AG08395 (cell line): ENCODE data around the gene LPIN2.
"Not testable (repeated sequence)": the region's sequence is repeated elsewhere in the genome, so short reads cannot be mapped to it uniquely, and the experiment has no call there.

Source experiments
- DNase-seq: peaks from one replicate; pipeline ENCODE4 v3.0.0; 2012; ENCODE audit warnings: mixed read lengths, low spot score

Gene LPIN2, protein sequence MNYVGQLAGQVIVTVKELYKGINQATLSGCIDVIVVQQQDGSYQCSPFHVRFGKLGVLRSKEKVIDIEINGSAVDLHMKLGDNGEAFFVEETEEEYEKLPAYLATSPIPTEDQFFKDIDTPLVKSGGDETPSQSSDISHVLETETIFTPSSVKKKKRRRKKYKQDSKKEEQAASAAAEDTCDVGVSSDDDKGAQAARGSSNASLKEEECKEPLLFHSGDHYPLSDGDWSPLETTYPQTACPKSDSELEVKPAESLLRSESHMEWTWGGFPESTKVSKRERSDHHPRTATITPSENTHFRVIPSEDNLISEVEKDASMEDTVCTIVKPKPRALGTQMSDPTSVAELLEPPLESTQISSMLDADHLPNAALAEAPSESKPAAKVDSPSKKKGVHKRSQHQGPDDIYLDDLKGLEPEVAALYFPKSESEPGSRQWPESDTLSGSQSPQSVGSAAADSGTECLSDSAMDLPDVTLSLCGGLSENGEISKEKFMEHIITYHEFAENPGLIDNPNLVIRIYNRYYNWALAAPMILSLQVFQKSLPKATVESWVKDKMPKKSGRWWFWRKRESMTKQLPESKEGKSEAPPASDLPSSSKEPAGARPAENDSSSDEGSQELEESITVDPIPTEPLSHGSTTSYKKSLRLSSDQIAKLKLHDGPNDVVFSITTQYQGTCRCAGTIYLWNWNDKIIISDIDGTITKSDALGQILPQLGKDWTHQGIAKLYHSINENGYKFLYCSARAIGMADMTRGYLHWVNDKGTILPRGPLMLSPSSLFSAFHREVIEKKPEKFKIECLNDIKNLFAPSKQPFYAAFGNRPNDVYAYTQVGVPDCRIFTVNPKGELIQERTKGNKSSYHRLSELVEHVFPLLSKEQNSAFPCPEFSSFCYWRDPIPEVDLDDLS

DNA sequence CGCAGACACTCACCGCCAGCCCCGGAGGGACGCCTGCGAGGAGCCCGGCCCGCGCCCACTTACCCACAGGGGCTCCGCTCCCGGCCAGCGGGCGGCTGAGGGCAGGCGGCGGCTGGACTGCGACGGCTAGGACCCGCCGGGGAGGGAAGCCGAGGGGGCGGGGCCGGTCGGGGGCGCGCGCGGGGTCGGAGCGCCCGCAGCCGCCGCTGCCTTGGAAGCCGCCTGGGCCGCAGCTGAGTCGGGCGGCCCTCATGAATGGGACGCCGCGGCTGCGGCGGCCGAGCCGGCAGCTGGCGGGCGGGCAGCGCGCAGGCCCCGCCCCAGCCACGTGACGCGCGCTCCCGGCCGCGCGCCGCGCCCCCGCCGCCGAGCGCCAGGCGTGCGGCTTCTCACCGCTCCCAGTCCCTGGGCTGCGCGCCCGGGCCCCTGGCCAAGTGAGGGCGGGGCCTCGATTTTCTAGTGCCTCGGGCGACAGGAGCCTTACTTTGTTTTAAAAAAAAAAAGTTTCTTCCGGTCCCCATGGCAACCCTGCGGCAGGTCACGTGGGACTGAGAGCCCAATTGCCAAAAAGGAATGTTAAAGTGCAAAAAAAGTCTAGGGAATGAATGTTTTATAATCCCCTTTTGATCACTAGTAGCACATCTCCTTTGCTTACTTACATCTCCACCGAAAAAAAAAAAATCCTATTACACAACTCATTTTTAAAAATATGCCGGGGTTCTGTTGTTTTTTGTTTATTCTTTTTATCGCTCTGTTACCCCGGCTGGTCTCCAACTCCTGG lies at the start of gene LPIN2:
Gene LPIN2 (minus strand): TSS at position 121 of the 781 bp plus-strand sequence. CDS start 52,304 bp downstream, outside the sequence.
- DNase-seq, result peak; percentile 96

- DNase-seq, result no peak
Observed at GRCh38 chr18:3061581-3062312, 48.8 kb upstream of the LPIN2 start.

DNA sequence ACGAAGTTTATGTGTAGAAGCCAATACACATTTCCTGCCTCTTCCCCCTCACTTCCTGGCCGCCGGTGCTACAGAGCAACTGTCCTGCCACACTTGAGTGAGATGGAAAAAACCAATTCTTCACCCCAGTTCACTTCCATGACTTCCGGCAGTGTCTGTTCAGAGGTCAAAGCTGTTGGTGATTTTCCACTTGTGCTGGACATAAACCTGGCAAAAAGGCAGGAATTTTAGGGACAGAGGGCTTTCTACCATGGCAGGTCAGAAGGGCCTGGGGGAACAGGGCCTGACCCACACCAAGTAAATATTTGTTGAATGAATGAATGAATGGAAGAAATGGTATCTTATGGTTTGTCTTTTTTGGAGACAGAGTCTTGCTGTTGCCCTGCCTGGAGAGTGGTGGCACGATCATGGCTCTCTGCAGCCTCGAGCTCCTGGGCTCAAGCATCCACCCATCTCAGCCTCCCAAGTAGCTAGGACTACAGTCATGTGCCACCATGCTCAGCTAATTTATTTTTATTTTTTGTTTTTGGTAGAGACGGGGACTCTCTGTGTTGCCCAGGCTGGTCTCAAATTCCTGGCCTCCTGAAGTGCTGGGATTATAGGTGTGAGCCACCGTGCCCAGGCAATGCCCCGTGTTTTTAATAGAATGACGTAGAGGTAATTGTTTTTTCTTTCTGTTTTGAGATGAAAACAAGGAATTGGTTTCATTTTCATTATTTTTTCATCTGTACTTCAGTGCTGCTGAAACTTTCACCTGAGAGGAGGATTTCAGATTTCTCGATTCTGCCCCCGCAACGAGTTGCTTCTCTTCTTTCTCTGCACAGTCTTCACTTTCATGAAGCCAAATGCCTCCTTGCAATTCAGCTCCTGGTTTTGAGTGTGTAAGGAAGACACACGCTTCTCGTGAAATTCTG lies 48.0 kb upstream of the LPIN2 start:
- DNase-seq, result no peak

DNA sequence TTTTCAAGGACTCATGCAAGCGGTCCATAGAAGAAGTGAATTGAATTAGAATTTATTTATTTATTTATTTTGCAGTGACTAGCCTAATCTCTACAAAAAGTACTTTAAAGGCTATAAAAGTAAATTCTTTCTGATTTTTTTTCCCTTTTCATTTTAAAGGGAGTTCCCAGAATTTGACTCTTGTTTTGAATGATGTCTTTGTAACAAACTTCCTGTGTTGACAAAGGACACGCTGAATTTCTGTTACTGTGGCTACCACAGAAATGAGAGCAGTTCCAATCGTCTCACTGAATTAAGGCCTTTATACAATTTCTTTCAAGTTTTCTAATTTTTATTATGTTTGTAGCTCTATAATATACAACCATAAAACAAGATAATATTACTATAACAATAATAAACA lies 46.3 kb upstream of the LPIN2 start:
- no peak for DNase-seq

DNA sequence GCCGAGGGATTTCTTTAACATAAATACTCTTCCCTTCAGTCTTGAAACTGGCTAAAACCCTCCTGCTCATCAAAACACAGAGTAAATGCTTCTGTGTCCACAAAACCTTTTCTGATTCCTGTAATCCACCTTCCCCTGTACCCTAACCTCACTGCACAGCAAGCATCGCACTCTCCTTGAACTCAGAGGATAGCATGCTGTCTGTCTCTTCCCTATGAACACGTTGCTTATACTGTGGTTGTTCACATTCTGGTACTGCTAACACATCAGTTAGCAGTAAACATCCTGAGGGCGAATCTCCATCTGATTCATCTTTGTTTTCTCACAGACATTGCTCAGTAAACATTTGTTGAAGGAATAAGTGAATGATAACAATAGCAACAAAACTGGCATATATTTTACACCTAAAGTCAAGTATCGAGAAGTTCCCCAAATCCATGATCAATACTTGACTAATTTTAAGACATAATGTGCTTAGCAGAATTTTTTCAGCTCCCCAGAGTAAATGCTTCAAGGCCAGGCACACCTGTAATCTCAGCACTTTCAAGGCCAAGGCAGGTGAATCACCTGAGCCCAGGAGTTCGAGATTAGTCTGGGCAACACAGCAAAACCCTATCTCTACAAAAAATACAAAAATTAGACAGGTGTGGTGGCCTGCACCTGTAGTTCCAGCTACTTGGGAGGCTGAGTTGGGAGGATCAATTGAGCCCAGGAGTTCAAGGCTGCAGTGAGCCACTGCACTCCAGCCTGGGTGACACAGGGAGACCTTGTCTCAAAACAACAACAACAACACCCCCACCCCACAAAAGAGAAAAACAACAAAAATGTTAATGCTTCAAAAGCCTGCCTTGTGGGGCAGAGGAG lies 45.6 kb upstream of the LPIN2 start:
- DNase-seq, result no peak

- DNase-seq, result no peak
Observed at GRCh38 chr18:3057526-3057925, 44.6 kb upstream of the LPIN2 start.

DNA sequence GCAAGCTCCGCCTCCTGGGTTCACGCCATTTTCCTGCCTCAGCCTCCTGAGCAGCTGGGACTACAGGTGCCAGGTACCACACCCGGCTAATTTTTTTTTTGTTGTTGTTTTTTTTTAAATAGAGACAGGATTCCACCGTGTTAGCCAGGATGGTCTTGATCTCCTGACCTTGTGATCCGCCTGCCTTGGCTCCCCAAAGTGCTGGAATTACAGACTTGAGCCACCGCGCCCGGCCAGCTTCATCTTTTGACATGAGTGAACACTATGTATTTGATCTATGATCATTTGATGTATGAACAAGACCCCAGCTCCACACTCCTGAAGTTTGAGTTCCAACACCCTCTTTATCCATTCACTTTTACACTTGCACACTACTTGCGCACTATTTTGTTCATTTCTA lies 43.4 kb upstream of the LPIN2 start:
- DNase-seq, result no peak

DNA sequence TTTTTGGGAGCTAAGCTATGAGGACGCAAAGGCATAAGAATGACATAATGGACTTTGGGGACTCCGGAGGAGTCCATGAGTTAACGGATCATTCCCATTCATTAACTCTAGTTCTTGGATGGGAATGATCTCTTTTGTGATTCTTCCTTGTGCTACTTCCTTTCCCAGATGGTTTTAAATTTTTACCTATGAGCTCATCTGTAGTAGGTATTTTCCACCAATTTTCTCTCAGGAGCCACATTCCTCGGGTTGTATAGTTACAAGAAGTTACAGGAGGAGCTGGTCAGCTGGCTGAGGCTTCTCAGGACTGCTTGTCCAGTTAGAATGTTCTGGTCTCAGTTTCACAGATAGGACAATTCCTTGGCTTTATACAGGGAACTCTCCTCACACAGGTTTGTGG lies 42.9 kb upstream of the LPIN2 start:
- DNase-seq, result no peak

DNA sequence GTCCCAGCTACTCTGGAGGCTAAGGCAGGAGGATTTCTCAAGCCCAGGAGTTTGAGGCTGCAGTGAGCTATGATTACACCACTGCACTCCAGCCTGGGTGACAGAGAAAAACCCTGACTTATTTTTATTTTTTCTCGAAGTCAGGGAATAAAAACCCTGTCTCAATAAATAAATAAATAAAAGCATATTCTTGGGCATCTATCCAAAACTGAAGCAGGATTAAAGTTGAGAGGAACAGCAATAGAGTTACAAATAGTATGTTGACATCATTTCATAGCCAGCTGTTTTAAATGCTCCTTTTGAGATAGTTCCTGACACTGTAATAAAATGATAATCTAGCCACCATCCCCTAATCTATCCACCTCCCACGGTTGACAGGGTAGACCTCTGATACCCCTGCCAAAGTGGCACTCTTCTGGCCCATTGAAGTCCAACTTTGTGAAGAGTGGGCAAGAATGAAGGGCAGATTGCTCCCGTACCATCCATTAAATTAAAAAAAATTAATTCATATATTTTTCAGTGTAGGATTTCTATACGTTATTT lies 42.3 kb upstream of the LPIN2 start:
- DNase-seq, result no peak

GRCh38 chr18:3054780-3055179 lies 41.8 kb upstream of the LPIN2 start:
- DNase-seq, result no peak

- DNase-seq, result no peak
Observed at GRCh38 chr18:3054214-3054613, 41.3 kb upstream of the LPIN2 start.

DNA sequence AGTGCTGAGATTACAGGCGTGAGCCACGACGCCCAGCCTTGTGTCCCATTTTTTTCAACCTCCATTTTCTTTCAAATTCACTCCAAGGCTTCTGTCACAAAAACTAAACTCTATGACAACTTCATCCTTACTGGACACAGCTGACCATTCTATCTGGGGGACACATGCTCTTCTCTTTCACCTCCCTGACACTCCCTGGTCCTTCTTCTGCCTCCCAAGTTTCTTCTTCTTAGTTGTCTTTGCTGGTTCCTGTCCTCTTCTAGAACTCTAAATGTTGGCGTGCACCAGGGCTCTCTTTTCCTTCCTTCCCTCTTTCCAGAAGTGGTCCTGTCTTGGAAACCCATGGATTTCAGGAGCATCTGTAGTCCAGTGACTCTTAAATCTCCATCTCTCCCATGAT lies 40.1 kb upstream of the LPIN2 start:
- DNase-seq, result no peak

- DNase-seq, result no peak
Observed at GRCh38 chr18:3052411-3052758, 39.4 kb upstream of the LPIN2 start.

- no peak for DNase-seq
Observed at GRCh38 chr18:3051718-3052410, 38.9 kb upstream of the LPIN2 start.

- not testable (repeated sequence) for DNase-seq
Observed at GRCh38 chr18:3049897-3050454, 37.0 kb upstream of the LPIN2 start.

GRCh38 chr18:3048820-3049349 lies 35.9 kb upstream of the LPIN2 start:
- no peak for DNase-seq

DNA sequence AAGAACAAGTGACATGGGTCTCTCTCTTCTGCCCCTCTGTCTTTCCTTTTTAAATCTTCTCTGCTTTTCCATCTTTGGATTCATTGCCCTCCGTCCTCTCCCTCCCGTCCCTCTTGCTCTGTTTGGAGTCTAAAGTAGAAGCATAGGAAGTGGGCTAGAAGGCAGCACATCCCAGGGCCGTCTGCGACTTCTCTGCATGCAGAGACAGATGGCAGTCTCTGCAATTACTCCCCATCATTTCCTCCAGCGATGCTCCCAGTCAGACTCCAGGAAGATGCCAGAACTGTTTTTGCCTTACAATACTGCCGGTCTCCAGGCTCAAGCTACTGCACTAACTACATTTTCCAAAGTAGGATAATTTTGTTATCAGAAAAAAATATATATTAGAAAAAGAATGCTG lies 35.2 kb upstream of the LPIN2 start:
- peak; percentile 5 for DNase-seq

DNA sequence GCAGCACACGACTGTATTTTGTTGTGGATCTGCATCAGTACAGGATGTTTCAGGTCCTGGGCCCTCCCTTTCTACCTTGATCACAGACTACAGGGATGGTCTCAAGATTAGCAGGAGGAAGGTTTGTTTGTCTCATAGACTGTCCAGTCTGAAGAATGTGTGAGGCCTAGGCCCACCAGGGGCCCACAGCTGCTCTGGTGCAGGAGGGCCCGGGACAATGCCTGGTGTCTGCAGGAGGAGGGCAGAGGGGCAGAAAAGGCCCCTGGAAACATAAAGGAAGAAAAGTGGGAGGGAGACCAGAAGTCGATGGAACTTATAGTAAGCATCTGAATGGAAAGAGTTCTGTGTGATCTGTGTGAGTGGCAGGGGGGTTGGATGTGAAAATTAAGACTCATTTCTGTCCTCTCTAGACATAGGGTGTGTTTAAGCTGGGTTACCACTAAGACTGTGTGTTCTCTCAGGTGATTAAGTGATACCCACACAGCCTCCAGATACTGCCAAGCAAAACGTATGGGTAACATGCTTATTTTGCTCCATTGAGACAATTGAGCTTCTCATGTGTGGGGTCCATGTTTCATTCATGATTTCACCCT lies 33.4 kb upstream of the LPIN2 start:
- DNase-seq, result no peak
